Measurements from ENCODE around the gene CNTN5. TPM values are rescaled to one million over a fixed set of nuclear protein-coding genes. Genes with fewer than 3 reads are reported as not detected.

The CNTN5 gene
- total RNA-seq, 1 donor from 2014 or later: not detected

DNA sequence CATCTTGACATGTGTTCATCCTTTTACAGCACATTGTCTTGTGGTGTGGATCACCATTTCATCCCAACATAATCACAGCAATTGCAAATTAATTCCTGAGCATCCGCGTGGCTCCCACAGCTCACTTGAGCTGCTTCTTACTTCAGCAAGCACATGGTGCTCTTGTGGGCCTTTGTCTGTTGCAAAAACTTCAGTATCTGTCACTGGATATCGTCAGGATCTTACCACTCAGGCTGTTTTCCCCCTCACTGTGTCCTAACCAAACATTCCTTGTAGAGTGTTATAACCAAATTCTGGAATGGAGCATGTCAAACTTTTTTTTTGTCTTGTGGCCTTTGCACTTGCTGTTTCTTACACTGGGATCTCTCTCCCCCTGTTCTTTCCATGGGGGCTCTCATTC, 983.2 kb downstream of the CNTN5 start:
- H3K9me3 Mint-ChIP-seq: peaks cover 2% of the 10 kb centered on the region
- CTCF ChIA-PET: no interaction called here
- H3K4me3 Mint-ChIP-seq: no peak overlapping the region
- intact Hi-C loops (cut with micrococcal nuclease): no loop called here
- DNase-seq: no peak
- POLR2A ChIA-PET: no interaction called here
- H3K27ac Mint-ChIP-seq: no peak overlapping the region
- no peaks in the 10 kb centered on the region for H3K36me3 Mint-ChIP-seq (ENCODE audit: low read depth)
- H3K27me3 Mint-ChIP-seq: no peaks in the 10 kb centered on the region
- ATAC-seq (ENCODE audit: low read depth): no peak
- no peak for TF ChIP-seq CTCF (IDR thresholded peaks at IDR 0.05)
- H3K4me1 Mint-ChIP-seq: no peaks in the 10 kb centered on the region

DNA sequence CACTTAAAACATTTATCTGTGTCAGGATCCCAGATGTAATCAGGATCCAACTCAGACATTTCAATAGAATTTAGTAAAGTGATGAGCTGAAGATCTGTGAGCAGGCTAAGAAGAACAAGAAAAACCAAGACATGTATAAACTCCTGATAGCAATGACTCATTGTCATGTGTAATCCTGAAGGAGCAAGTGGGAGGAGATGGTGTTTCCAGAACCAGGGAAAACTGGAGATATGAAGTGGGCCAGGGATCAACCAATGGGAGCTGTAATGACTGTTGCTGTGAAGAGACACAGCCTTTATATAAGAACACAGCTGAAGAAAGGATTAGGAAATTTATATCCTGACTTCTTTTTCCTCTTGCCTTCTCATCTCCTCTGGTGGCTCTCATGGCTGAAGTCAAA, 983.8 kb downstream of the CNTN5 start:
- intact Hi-C loops (cut with micrococcal nuclease): no loop called here
- ChIA-PET POLR2A (no interaction called here), CTCF (no interaction called here)
- Mint-ChIP-seq H3K27me3 (no peaks in the 10 kb centered on the region), H3K4me3 (no peak overlapping the region), H3K4me1 (no peaks in the 10 kb centered on the region), H3K36me3 (ENCODE audit: low read depth) (no peaks in the 10 kb centered on the region), H3K9me3 (peaks cover 6% of the 10 kb centered on the region), H3K27ac (no peak overlapping the region)
- ATAC-seq (ENCODE audit: low read depth): no peak
- TF ChIP-seq CTCF (IDR thresholded peaks at IDR 0.05): no peak
- no peak for DNase-seq

DNA sequence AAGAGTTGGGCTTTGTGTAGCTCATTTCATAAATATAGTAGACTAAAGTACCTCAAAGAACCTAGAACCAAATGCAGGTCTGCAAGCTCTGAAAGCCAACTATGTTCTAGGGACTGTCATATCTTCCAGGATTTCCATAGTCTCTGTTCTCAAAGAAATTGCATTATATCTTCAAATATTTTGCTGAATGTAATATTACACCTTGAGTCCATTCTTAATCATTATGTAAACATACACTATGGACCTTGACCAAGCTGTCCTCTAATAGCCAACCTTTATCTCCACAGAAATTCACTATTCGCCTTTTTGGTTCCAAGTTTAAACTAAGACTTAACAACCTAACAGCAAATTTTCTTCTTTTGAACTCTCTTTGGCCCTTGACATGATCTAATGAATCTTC, 987.7 kb downstream of the CNTN5 start:
- intact Hi-C loops (cut with micrococcal nuclease): no loop called here
- DNase-seq (no peak), ATAC-seq (ENCODE audit: low read depth) (no peak)
- Mint-ChIP-seq H3K27ac (no peak overlapping the region), H3K9me3 (peaks cover 7% of the 10 kb centered on the region), H3K36me3 (ENCODE audit: low read depth) (no peaks in the 10 kb centered on the region), H3K4me1 (no peaks in the 10 kb centered on the region), H3K27me3 (no peaks in the 10 kb centered on the region), H3K4me3 (no peak overlapping the region)
- CTCF ChIA-PET: no interaction called here
- TF ChIP-seq CTCF (IDR thresholded peaks at IDR 0.05): no peak
- POLR2A ChIA-PET: no interaction called here

- Mint-ChIP-seq H3K4me3 (no peak overlapping the region), H3K9me3 (peaks cover 7% of the 10 kb centered on the region), H3K27ac (no peak overlapping the region), H3K36me3 (ENCODE audit: low read depth) (no peaks in the 10 kb centered on the region), H3K27me3 (no peaks in the 10 kb centered on the region), H3K4me1 (no peaks in the 10 kb centered on the region)
- ChIA-PET CTCF (no interaction called here), POLR2A (no interaction called here)
- ATAC-seq (ENCODE audit: low read depth): no peak
- TF ChIP-seq CTCF (IDR thresholded peaks at IDR 0.05): no peak
- DNase-seq: no peak
- intact Hi-C loops (cut with micrococcal nuclease): no loop called here
These were observed 989.0 kb downstream of the CNTN5 start for GRCh38 chr11:100009728-100010127.

DNA sequence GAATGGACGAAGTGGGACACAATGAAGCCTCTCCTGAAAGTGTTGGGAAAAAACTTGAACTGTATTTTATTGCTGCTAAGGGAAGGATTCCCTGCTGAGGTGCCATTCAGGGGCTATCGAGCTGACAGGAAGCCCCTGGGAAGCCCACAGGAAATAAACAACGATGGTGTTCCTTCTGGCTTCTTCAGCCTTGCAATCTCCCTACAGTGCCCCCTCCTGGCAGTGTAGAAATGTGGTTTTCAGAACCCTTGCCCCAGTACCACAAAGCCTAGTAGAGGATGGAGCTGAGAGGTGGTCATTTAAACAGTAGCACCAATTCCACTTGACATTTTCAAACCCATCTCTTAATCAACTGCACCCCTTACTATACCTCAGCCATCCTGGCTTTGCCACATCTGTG, 989.6 kb downstream of the CNTN5 start:
- Mint-ChIP-seq H3K27me3 (no peaks in the 10 kb centered on the region), H3K4me3 (no peak overlapping the region), H3K27ac (no peak overlapping the region), H3K9me3 (peaks cover 7% of the 10 kb centered on the region), H3K4me1 (no peaks in the 10 kb centered on the region), H3K36me3 (ENCODE audit: low read depth) (no peaks in the 10 kb centered on the region)
- intact Hi-C loops (cut with micrococcal nuclease): no loop called here
- CTCF ChIA-PET: no interaction called here
- TF ChIP-seq CTCF (IDR thresholded peaks at IDR 0.05): no peak
- POLR2A ChIA-PET: no interaction called here
- ATAC-seq (ENCODE audit: low read depth) (no peak), DNase-seq (no peak)

All from activated B cell treated with CpG ODN at 0.5 μM for 24 hours (primary cell).